Parathyroid adenoma (tissue), 2 donors: Measurements from ENCODE around the gene SLC51B.

ENCODE experiments used
- H2AFZ ChIP-seq: fragments of 300-600 bp; sonication (generic); one replicate; pipeline ENCODE4 v1.7.0; 2017; ENCODE audit warnings: antibody characterized with exemption, mild to moderate bottlenecking
- H3K27ac ChIP-seq: fragments of 300-600 bp; sonication (generic); one replicate; pipeline ENCODE4 v1.7.0; 2017
- H3K27me3 ChIP-seq: fragments of 300-600 bp; sonication (generic); one replicate; pipeline ENCODE4 v1.7.0; 2017; ENCODE audit warnings: low read length; ENCODE audit not compliant: control insufficient read depth, insufficient read depth
- H3K36me3 ChIP-seq: fragments of 300-600 bp; sonication (generic); one replicate; pipeline ENCODE4 v1.7.0; 2017; ENCODE audit warnings: low read length; ENCODE audit not compliant: control insufficient read depth, insufficient read depth
- H3K4me1 ChIP-seq: fragments of 300-600 bp; sonication (generic); one replicate; pipeline ENCODE4 v1.7.0; 2017; ENCODE audit warnings: control low read depth
- H3K4me2 ChIP-seq: fragments of 300-600 bp; sonication (generic); one replicate; pipeline ENCODE4 v1.7.0; 2017; ENCODE audit warnings: low read length
- H3K4me3 ChIP-seq: fragments of 300-600 bp; sonication (generic); one replicate; pipeline ENCODE4 v1.7.0; 2017; ENCODE audit warnings: low read depth, low read length
- H3K79me2 ChIP-seq: fragments of 300-600 bp; sonication (generic); one replicate; pipeline ENCODE4 v1.7.0; 2017; ENCODE audit warnings: control low read depth
- H3K9ac ChIP-seq: fragments of 300-600 bp; sonication (generic); one replicate; pipeline ENCODE4 v1.7.0; 2017; ENCODE audit warnings: mild to moderate bottlenecking
- H3K9me3 ChIP-seq: fragments of 300-600 bp; sonication (generic); one replicate; pipeline ENCODE4 v1.7.0; 2017; ENCODE audit warnings: low read length; ENCODE audit not compliant: control insufficient read depth
- CTCF ChIP-seq: fragments of 300-600 bp; sonication (generic); IDR thresholded peaks from one replicate; pipeline ENCODE4 v1.7.0; 2017; ENCODE audit warnings: antibody characterized with exemption, mild to moderate bottlenecking
- donor health status: primary hyperparathyroidism.

Gene SLC51B

GRCh38 chr15:65044724-65045481 is at the start of gene SLC51B:
Gene SLC51B, plus strand, starts transcription at chr15:65045387. Its CDS starts 4,618 bp downstream, at chr15:65050005.
- Histone ChIP-seq H3K4me1 (no peaks in the 10 kb centered on the region), H3K27me3 (no peaks in the 10 kb centered on the region), H2AFZ (no peak within 1 kb of the TSS), H3K27ac (no peak within 1 kb of the TSS), H3K4me2 (no peak within 1 kb of the TSS), H3K9ac (no peak within 1 kb of the TSS), H3K4me3 (no peak within 1 kb of the TSS), H3K9me3 (no peaks in the 10 kb centered on the region), H3K79me2 (no peaks in the 10 kb centered on the region), H3K36me3 (no peaks in the 10 kb centered on the region)
- no peak for TF ChIP-seq CTCF

- no peak for TF ChIP-seq CTCF
- Histone ChIP-seq H3K4me3 (no peak overlapping the region), H3K9ac (no peak overlapping the region), H3K27me3 (no peaks in the 10 kb centered on the region), H3K79me2 (no peaks in the 10 kb centered on the region), H3K36me3 (no peaks in the 10 kb centered on the region), H3K4me2 (no peak overlapping the region), H3K4me1 (no peaks in the 10 kb centered on the region), H2AFZ (no peak overlapping the region), H3K27ac (no peak overlapping the region), H3K9me3 (no peaks in the 10 kb centered on the region)
These were observed 48.1 kb upstream of the SLC51B start for GRCh38 chr15:64997066-64997465.

GRCh38 chr15:64997745-64998375 is 47.3 kb upstream of the SLC51B start:
- Histone ChIP-seq H3K4me2 (no peak overlapping the region), H3K79me2 (no peaks in the 10 kb centered on the region), H3K4me3 (no peak overlapping the region), H3K4me1 (no peaks in the 10 kb centered on the region), H3K9me3 (no peaks in the 10 kb centered on the region), H3K36me3 (no peaks in the 10 kb centered on the region), H2AFZ (no peak overlapping the region), H3K27me3 (no peaks in the 10 kb centered on the region), H3K27ac (no peak overlapping the region), H3K9ac (no peak overlapping the region)
- no peak for TF ChIP-seq CTCF

- no peaks in the 10 kb centered on the region for H3K36me3 ChIP-seq
- H3K79me2 ChIP-seq = no peaks in the 10 kb centered on the region
- H3K27me3 ChIP-seq = no peaks in the 10 kb centered on the region
- no peaks in the 10 kb centered on the region for H3K9me3 ChIP-seq
- no peak overlapping the region for H3K4me3 ChIP-seq
- no peak overlapping the region for H3K4me2 ChIP-seq
- H3K4me1 ChIP-seq = no peaks in the 10 kb centered on the region
- no peak for TF ChIP-seq CTCF
- H3K9ac ChIP-seq = no peak overlapping the region
- no peak overlapping the region for H2AFZ ChIP-seq
- H3K27ac ChIP-seq = no peak overlapping the region
These were observed 40.2 kb upstream of the SLC51B start for GRCh38 chr15:65004993-65005392.
